NCI-H526 (cell line): Measurements from ENCODE around the gene CENPN.

ENCODE experiments used
- DNase-seq, 2 experiments: peaks; one replicate each; lab custom pipeline; 2025; lab: John Stamatoyannopoulos, UW

The CENPN gene

GRCh38 chr16:81080233-81080632 lies 73.2 kb downstream of the CENPN start:
- no peak for DNase-seq

GRCh38 chr16:81081014-81081413 lies 74.0 kb downstream of the CENPN start:
- no peak for DNase-seq
